ENCODE measurements around the gene MPZL3.

MPZL3 gene

GRCh38 chr11:118251858-118252652 is at the start of gene MPZL3:
Gene MPZL3 (minus strand): TSS chr11:118252365. CDS start chr11:118252294, 71 bp downstream.
- peak; percentile 89 for DNase-seq (ENCODE audit: low spot score)

- no peak for DNase-seq (ENCODE audit: low spot score)
These were observed 49.5 kb upstream of the MPZL3 start for GRCh38 chr11:118301600-118302195.

GRCh38 chr11:118295815-118296454 is 43.8 kb upstream of the MPZL3 start:
- peak; percentile 72 for DNase-seq (ENCODE audit: low spot score)

GRCh38 chr11:118295199-118295598 is 43.0 kb upstream of the MPZL3 start:
- no peak for DNase-seq (ENCODE audit: low spot score)

GRCh38 chr11:118294053-118294452 is 41.9 kb upstream of the MPZL3 start:
- no peak for DNase-seq (ENCODE audit: low spot score)

- DNase-seq (ENCODE audit: low spot score), result no peak
These were observed 39.4 kb upstream of the MPZL3 start for GRCh38 chr11:118291477-118292135.

- peak; percentile 69 for DNase-seq (ENCODE audit: low spot score)
These were observed 38.8 kb upstream of the MPZL3 start for GRCh38 chr11:118290923-118291322.

GRCh38 chr11:118289401-118289800 is 37.2 kb upstream of the MPZL3 start:
- no peak for DNase-seq (ENCODE audit: low spot score)

GRCh38 chr11:118287006-118287405 is 34.8 kb upstream of the MPZL3 start:
- no peak for DNase-seq (ENCODE audit: low spot score)

- no peak for DNase-seq (ENCODE audit: low spot score)
These were observed 34.4 kb upstream of the MPZL3 start for GRCh38 chr11:118286545-118286944.

- no peak for DNase-seq (ENCODE audit: low spot score)
These were observed 31.7 kb upstream of the MPZL3 start for GRCh38 chr11:118283756-118284350.

GRCh38 chr11:118283037-118283636 is 31.0 kb upstream of the MPZL3 start:
- DNase-seq (ENCODE audit: low spot score), result no peak

GRCh38 chr11:118282606-118283005 is 30.4 kb upstream of the MPZL3 start:
- DNase-seq (ENCODE audit: low spot score), result no peak

- DNase-seq (ENCODE audit: low spot score), result no peak
These were observed 29.1 kb upstream of the MPZL3 start for GRCh38 chr11:118281284-118281683.

- no peak for DNase-seq (ENCODE audit: low spot score)
These were observed 25.1 kb upstream of the MPZL3 start for GRCh38 chr11:118277312-118277711.

- no peak for DNase-seq (ENCODE audit: low spot score)
These were observed 24.3 kb upstream of the MPZL3 start for GRCh38 chr11:118276422-118276821.

GRCh38 chr11:118275176-118275575 is 23.0 kb upstream of the MPZL3 start:
- DNase-seq (ENCODE audit: low spot score), result no peak

GRCh38 chr11:118274186-118274585 is 22.0 kb upstream of the MPZL3 start:
- no peak for DNase-seq (ENCODE audit: low spot score)

- DNase-seq (ENCODE audit: low spot score), result no peak
These were observed 19.8 kb upstream of the MPZL3 start for GRCh38 chr11:118272001-118272400.

- DNase-seq (ENCODE audit: low spot score), result no peak
These were observed 15.3 kb upstream of the MPZL3 start for GRCh38 chr11:118267486-118267885.

GRCh38 chr11:118265954-118266353 is 13.8 kb upstream of the MPZL3 start:
- DNase-seq (ENCODE audit: low spot score), result no peak
